ENCODE measurements around the gene KRCC1. TPM values are rescaled to one million over a fixed set of nuclear protein-coding genes. Genes with fewer than 3 reads are reported as not detected.

Gene KRCC1
- total RNA-seq, result 10 to 100 TPM in 5 of 6 donors, 1 to 10 TPM in 1; 7.4 to 36.7 (median 18.3) TPM

DNA sequence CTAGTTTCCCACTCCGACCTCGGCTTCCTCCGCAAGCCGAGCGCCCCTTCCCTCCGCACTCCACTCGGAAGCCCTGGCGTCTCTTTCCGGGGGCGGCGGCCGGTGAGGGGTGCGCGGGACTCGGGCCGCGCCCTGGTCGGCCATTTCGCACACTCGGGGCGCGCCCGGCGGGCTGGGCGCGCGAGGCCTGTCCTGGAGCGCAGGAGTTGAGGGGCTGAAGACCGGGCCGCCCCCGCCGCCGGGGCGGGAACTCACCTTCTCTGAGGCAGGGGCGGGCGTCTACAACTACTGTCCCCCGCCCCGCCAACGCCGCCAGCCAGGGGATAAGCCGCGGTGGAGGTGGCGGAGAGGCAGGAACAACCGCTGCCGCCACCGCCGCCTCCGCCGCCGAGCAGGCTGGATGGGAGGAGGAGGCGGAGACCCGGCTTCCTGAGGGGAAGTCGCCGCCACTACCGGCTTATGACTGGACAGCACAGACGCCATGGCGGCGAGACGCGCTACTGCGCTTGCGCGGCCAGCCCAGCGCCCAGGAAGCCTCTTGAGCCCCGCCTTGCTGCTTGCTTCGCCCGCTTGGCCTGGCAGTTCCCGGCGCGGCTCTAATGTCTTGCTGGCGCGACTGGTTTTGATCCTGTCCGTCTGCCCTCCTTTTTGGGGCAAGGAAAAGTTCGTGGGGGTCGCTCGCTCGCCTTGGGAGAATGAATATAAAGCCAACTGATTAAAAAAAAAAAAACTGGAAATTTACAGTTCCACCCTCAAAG is at the start of gene KRCC1:
TSS of gene KRCC1 (minus strand) at position 413 of the 758 bp plus-strand sequence. CDS start 27,220 bp downstream, outside the sequence.
- DNase-seq (peak; percentile 98 to 99), ATAC-seq (ENCODE audit: low FRiP score in 2 of 2) (peak; percentile 97 to 98)
- Histone ChIP-seq H3K4me3 (peak within 1 kb of the TSS; percentile 63 to 81 (median 78)), H3K4me1 (peaks cover 21 to 30% (median 29%) of the 10 kb centered on the region in 4 donors), H3K36me3 (no peaks in the 10 kb centered on the region), H3K27me3 (no peaks in the 10 kb centered on the region), H3K27ac (peak within 1 kb of the TSS; percentile 97 to 100 (median 98)), H3K9me3 (no peaks in the 10 kb centered on the region)
- peak; percentile 96 to 98 for TF ChIP-seq POLR2AphosphoS5 (IDR thresholded peaks at IDR 0.05)
- TF ChIP-seq, protein P1, sequence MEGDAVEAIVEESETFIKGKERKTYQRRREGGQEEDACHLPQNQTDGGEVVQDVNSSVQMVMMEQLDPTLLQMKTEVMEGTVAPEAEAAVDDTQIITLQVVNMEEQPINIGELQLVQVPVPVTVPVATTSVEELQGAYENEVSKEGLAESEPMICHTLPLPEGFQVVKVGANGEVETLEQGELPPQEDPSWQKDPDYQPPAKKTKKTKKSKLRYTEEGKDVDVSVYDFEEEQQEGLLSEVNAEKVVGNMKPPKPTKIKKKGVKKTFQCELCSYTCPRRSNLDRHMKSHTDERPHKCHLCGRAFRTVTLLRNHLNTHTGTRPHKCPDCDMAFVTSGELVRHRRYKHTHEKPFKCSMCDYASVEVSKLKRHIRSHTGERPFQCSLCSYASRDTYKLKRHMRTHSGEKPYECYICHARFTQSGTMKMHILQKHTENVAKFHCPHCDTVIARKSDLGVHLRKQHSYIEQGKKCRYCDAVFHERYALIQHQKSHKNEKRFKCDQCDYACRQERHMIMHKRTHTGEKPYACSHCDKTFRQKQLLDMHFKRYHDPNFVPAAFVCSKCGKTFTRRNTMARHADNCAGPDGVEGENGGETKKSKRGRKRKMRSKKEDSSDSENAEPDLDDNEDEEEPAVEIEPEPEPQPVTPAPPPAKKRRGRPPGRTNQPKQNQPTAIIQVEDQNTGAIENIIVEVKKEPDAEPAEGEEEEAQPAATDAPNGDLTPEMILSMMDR (IDR thresholded peaks at IDR 0.05), result peak in 4 of 6 experiments; percentile 41 to 69 (median 48)
- peak in 3 of 4 donors; percentile 95 to 99 (median 96) for TF ChIP-seq POLR2A (IDR thresholded peaks at IDR 0.05)
- TF ChIP-seq EP300 (IDR thresholded peaks at IDR 0.05), result no peak
- 1% methylated on average over 28 to 38 of the region's 77 CpGs for WGBS, 2 donors

DNA sequence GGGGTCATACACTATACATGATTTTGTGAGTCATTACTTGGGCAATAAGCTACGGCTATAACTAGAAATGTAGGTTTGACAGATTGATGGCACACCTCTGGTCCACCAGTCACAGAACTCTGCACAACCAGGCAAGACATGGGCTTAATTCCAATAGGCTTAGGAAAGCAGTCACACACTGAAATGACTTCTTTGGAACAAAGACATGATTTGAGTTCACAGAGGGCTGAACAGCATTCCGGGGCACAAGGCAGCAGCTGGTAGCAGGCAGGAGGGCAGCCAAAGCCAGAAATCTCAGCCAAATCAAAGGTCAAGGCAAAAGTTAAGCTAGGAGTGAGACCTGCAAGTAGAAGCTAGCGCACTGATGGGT is 44.9 kb upstream of the KRCC1 start:
- DNase-seq (no peak), ATAC-seq (ENCODE audit: low FRiP score in 2 of 2) (no peak)
- no peaks in the 10 kb centered on the region for H3K9me3 ChIP-seq
- H3K4me3 ChIP-seq, result no peak overlapping the region
- no peak overlapping the region for H3K27ac ChIP-seq
- H3K4me1 ChIP-seq, result no peaks in the 10 kb centered on the region
- WGBS, 2 donors, result 83 to 90% methylated on average over 3 of the region's 3 CpGs
- H3K36me3 ChIP-seq, result no peaks in the 10 kb centered on the region
- H3K27me3 ChIP-seq, result no peaks in the 10 kb centered on the region
- TF ChIP-seq EP300 (IDR thresholded peaks at IDR 0.05) (no peak), POLR2A (IDR thresholded peaks at IDR 0.05) (no peak), POLR2AphosphoS5 (IDR thresholded peaks at IDR 0.05) (no peak)
- TF ChIP-seq, protein P1 (IDR thresholded peaks at IDR 0.05), result no peak

DNA sequence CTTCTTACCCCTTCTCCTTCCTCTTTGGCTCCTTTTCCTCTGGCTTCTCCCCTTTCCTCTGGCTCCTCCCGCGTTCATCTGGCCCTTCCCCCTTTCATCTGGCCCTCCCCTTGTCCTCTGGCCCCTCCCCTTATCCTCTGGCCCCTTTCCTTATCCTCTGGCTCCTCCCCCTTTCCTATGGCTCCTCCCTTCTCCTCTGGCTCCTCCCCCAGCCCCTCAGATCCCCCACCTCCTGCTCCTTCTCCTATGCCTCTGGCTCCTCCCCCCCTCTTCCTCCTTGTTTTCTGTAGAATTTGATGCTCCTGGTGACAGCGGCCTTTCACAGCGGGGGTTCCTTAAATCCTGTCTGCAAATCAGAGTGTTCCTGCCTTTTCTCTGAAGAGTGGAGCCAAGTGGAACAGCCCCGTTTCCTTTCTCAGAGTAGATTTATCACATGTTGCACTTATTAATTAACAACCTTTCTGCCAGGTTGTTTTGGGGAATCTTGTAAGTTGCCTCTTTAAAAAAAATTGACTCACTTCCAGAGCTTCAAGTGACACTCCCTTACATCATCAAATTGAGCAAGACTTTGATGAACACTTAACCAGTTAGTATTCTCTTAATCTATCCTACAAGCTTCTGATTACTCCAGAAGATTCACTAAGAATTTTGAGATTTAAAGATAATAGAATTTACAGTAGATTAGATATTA is 44.4 kb upstream of the KRCC1 start:
- peak in 1 of 2 donors; percentile 46 for ATAC-seq (ENCODE audit: low FRiP score in 2 of 2)
- TF ChIP-seq POLR2A (IDR thresholded peaks at IDR 0.05) (no peak), EP300 (IDR thresholded peaks at IDR 0.05) (no peak), POLR2AphosphoS5 (IDR thresholded peaks at IDR 0.05) (no peak)
- TF ChIP-seq, protein P1 (IDR thresholded peaks at IDR 0.05), result no peak
- H3K27ac ChIP-seq, result no peak overlapping the region
- H3K27me3 ChIP-seq, result no peaks in the 10 kb centered on the region
- no peak overlapping the region for H3K4me3 ChIP-seq
- no peaks in the 10 kb centered on the region for H3K36me3 ChIP-seq
- H3K9me3 ChIP-seq, result no peaks in the 10 kb centered on the region
- WGBS, 2 donors, result 35 to 49% methylated on average over 5 of the region's 5 CpGs
- H3K4me1 ChIP-seq, result no peaks in the 10 kb centered on the region
- DNase-seq, result no peak

DNA sequence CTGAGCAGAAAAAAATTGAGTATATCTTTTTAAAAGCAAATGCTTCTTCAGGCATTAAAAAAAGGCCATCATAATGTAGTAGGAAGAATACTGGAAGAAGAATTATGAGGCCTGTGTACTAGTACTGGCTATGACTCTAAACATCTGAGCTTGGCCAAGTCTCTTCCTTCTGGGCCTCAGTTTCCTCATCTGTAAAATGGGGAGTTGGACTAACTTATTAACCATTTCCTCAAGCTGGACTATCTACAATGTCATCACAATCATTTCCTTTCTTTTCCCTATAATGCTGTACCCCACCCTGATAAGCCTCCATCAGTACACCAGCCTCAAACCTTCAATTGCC is 42.9 kb upstream of the KRCC1 start:
- no peaks in the 10 kb centered on the region for H3K27me3 ChIP-seq
- no peak for ATAC-seq (ENCODE audit: low FRiP score in 2 of 2)
- no peaks in the 10 kb centered on the region for H3K9me3 ChIP-seq
- no peaks in the 10 kb centered on the region for H3K36me3 ChIP-seq
- H3K4me1 ChIP-seq, result no peaks in the 10 kb centered on the region
- no peak overlapping the region for H3K27ac ChIP-seq
- TF ChIP-seq EP300 (IDR thresholded peaks at IDR 0.05) (no peak), POLR2AphosphoS5 (IDR thresholded peaks at IDR 0.05) (no peak), POLR2A (IDR thresholded peaks at IDR 0.05) (no peak)
- TF ChIP-seq, protein P1 (IDR thresholded peaks at IDR 0.05), result no peak
- H3K4me3 ChIP-seq, result no peak overlapping the region
- no peak for DNase-seq
